Endothelial cell of umbilical vein (primary cell): ENCODE measurements around the gene SLC12A5.

ENCODE experiments used
- CTCF ChIP-seq, 2 donors: IDR thresholded peaks; 1 replicate in 1 of 2; 2 replicates in 1 of 2; pipeline ENCODE4 v1.5.1; 2011; ENCODE audit warnings: low read length in 2 of 2, mild to moderate bottlenecking in 2 of 2, moderate library complexity in 2 of 2, control low read depth in 1 of 2, inconsistent platforms in 1 of 2, low read depth in 1 of 2; ENCODE audit not compliant: insufficient read depth in 1 of 2; ENCODE audit errors: extremely low read depth in 1 of 2
- MYC ChIP-seq: IDR thresholded peaks from one replicate; pipeline ENCODE4 v1.6.1; 2011; ENCODE audit warnings: mild to moderate bottlenecking, low read depth, low read length
- POLR2A ChIP-seq: IDR thresholded peaks from 2 replicates; pipeline ENCODE4 v1.6.1; 2012; ENCODE audit warnings: low read depth, mild to moderate bottlenecking, control low read depth, low read length

GRCh38 chr20:46078954-46079353 is 49.9 kb downstream of the SLC12A5 start:
- no peak for TF ChIP-seq POLR2A
- TF ChIP-seq CTCF (IDR thresholded peaks at IDR 0.05; ENCODE audit: extremely low read depth in 1 of 2, insufficient read depth in 1 of 2, low read depth in 1 of 2, low read length in 2 of 2) = no peak
- TF ChIP-seq MYC = no peak
